HG02943 (cell line): Measurements from ENCODE around the gene PITHD1.
"Not testable (repeated sequence)": the region's sequence is repeated elsewhere in the genome, so short reads cannot be mapped to it uniquely, and the experiment has no call there.

Experiments
- ATAC-seq: cut with Tn5 transposase; IDR thresholded peaks from one replicate; pipeline ENCODE4 v1.9.1; 2021; ENCODE audit warnings: mild to moderate bottlenecking, low read depth, moderate library complexity; ENCODE audit not compliant: unreplicated experiment

Gene PITHD1

DNA sequence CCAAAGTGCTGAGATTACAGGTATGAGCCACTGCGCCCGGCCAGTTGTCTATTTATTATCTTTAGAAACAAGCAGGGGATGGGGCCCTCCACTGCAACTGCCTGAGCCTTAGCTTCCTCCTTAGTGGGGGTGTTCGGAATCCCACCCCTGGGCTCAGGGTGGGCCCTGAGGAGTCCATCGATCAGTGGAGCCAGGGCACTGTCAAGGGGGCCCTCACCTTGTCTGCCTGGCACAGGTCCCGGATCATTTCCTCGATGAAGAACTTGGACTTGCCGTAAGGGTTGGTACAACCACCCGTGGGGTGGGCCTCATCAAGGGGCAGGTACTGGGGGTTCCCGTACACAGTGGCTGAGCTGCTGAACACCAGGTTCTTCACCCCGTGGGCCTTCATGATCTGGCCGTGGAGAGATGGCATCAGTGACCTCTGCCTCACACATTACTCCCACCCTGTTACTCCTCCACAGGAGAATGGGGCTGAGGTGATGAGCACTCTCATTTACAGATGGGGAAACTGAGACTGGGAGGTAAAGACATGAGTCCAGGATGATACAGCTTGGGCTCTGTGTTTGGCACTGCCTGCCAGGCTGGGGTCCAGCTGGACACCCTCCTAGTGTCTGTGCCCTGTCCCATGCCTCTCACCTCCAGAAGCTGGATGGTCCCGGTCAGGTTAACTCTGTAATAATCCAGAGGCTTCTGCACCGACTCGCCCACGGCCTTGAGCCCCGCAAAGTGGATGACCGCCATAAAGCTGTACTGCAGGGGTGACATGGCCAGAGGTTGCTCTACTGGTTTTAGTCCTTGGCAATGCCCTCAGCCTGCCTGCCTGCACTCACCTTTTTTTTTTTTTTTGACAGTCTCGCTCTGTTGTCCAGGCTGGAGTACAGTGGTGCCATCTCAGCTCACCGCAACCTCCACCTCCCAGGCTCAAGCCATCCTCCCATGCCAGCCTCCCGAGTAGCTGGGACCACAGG is 19.5 kb downstream of the PITHD1 start:
- ATAC-seq: no peak

DNA sequence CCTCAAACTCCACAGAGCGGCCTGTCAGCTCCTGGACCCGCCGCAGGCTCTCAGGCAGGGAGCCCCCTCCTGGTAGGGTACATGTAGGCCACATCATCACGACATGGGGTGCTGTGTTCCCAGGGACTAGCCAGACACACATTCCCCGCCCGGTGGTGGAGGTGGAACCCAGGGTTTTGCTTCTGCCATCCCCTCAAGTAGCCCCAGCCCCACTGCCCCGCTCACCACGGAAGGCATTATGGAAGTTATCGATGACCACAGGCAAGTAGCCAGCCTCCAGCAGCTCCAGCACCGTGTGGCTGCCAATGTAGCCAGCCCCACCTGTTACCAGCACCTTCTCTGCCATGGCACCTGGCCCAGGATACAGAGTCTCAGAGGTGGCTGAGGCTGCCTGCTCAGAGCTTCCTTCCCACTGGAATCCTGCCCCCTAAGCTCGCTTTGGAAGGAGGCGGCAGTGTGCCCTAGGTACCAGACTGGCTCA is 20.5 kb downstream of the PITHD1 start:
- no peak for ATAC-seq

DNA sequence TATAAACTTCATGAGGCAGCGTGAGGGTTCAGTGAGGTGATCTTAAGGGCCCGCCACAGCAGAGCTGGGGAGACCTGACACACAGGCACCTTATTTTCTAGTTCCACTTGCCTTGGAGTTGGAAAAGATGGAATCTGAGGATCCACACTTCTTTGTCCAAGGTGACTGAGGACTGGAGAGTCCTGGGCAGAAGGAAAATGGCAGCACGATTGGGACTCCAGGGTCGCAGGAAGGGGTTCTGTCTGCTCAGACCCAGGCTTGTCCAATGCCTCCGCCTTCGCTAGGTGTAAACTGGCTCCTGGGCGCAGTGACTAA is 21.0 kb downstream of the PITHD1 start:
- ATAC-seq: no peak

GRCh38 chr1:23799570-23800399 is 21.6 kb downstream of the PITHD1 start:
- peak; percentile 10 for ATAC-seq

DNA sequence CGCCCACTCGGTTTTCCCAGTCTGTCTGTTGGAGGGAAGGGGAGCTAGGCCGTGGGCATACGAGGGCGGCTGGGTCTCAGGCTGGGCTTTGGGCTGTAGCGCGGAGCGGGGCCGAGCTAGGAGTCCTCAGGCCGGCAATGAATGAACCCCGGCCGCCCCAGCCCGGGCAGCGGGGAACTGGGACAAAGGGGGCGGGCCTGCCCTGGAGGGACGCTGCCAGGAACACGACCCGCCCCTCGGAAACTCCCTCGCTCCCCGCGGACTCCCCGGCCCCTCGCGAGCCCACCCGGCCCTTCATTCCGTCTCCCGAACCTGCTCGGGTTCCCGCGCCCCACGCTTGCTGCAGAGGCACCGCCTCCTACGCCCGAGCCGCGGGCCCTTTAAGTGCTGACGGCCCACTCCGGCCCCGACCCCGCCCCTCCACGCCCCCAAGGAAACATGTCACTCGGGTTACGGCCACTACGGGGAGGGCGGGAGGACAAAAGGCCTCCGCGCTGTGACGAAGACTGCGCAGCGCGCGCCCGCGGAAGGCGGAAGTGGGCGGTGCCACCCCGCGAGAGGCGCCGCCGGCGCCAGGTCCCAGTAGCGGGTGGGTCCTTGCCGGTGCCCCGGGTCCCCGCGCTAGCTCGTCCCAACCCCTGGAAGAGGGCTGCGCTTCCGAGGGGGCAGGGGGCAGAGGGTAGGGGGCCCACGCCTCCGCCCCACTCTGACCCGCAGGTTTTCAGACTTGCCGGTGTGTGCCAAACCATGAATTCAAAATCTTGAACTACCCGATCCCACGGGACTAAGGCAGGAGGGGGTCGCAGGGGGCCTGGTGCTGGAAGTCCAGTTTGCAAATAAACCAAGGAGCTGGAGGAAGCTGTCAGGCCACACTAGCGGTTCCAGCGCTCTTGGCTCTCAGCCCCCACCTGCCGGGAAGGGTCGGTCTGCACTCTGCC is 22.5 kb downstream of the PITHD1 start, which contains the start of gene GALE:
GALE (minus strand) TSS at position 355 of the 938 bp plus-strand sequence. CDS start 1,747 bp downstream, outside the sequence.
- ATAC-seq: peak; percentile 77

DNA sequence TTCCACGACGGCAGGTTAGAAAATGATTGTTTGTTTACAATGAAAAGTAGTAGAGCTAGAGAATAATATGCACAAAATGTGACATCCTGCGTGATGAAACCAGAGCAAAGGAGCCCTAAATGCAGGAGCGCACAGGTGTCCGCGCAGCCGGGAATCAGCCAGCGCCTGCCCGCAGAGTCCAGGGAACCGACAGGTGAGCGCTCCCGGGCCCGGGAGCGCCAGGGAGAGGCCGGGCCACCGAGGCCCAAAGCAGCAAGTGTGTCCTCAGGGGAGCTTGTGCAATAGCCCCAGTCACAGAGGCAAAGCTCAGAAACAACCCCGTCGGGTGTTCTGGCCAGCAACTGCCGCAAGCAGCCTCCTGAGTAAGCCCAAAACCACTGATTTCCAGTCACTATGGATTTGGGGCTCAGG is 23.1 kb downstream of the PITHD1 start:
- ATAC-seq: no peak

DNA sequence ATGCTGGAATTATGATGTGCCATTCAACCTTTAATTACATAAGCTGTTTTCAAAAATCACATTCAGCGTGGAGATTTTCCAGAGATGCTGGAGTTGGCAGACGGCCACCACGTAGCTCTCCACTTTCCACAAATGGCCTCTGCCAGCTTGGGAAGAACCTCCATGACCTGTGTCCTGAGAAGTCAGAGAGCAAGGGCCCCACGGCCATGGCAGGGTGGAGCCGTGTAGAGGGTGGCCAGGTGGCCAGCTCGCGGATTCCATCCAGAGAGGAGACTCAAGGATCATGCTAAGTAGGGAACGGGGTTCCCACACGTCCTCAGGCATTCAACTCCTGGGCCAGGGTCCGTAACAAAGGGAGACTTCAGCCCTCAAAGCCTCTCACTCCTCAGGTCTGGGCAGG is 23.7 kb downstream of the PITHD1 start:
- ATAC-seq: no peak

DNA sequence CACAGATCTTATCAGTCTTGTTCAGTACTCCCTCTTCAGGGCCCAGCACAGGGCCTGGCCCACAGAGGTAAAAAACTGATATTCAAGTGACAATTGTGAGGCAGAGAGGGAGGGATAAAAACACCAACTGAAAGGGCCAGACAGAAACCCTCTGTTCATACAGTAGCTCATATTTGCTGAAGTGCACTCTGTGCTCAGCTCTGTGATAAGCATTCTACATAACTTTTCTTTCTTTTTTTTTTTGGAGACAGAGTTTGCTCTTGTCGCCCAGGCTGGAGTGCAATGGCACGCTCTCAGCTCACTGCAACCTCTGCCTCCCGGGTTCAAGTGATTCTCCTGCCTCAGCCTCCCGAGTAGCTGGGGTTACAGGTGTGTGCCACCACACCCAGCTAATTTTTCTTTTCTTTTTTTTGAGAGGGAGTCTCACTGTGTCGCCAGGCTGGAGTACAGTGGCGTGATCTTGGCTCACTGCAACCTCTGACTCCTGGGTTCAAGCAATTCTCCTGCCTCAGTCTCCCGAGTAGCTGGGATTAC is 24.7 kb downstream of the PITHD1 start:
- not testable (repeated sequence) for ATAC-seq

- no peak for ATAC-seq
These were observed 25.5 kb downstream of the PITHD1 start for GRCh38 chr1:23803674-23804073.

GRCh38 chr1:23804183-23804835 is 26.1 kb downstream of the PITHD1 start:
- ATAC-seq: no peak

DNA sequence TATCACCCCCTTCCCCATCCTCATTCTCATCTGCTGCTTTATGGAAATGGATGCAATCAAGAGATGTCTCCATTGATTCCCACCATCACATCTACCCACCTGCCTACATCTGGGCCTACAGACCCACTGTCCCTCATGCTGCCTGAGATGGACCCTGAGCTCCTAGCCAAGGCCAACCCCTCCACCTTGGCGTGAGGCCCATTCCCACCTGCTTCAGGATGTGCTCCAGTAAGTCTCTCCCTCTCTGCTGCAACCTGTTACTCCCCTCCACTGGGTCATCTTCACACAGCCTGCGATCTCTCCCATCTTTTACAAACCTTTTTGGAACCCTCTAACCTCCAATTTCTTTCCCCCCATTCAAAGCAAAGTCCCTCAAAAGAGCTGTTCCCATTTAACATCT is 26.8 kb downstream of the PITHD1 start:
- ATAC-seq: no peak

- no peak for ATAC-seq
These were observed 28.1 kb downstream of the PITHD1 start for GRCh38 chr1:23806280-23806679.

DNA sequence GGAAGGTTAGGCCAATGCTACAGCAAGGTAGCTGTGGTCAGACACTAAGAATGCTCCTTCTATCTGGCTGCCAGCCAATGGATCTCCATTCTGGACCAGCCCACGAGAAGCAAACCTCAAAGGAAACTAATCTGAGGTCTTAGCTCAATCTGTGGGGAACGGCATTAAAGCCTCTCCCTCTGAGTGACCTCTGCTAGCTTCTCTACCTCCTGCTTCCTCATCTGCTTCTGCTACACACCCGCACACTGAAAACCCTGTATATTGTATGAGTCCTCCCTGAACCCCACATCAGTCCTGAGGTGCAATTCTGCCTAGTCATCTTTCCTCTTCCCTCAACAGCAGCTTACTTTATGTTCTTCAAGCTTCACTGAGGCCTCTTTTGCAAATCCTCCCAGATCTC is 29.2 kb downstream of the PITHD1 start:
- no peak for ATAC-seq

DNA sequence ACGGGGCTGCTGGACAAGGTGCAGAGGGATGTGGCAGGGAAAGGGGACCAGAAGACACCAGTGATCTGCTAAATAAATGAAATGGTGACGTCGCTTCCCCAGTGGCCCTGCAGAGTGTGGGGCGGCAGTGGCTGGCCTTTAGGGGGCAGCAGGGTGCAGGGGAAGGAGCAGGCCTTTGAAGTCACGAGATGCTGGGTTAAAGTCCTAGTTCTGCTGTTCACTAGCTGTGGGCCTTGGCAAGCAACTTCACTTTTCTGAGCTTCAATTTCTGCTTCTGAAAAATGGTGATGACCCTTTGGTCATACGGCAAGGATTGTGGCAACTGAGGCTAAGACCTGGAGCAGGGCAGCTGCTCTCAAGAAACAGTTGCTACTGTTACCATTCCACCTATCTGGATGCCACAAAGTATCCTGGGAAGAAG is 31.5 kb downstream of the PITHD1 start:
- ATAC-seq: no peak

GRCh38 chr1:23810818-23811540 is 32.8 kb downstream of the PITHD1 start:
- ATAC-seq: no peak

- no peak for ATAC-seq
These were observed 35.8 kb downstream of the PITHD1 start for GRCh38 chr1:23814016-23814415.

DNA sequence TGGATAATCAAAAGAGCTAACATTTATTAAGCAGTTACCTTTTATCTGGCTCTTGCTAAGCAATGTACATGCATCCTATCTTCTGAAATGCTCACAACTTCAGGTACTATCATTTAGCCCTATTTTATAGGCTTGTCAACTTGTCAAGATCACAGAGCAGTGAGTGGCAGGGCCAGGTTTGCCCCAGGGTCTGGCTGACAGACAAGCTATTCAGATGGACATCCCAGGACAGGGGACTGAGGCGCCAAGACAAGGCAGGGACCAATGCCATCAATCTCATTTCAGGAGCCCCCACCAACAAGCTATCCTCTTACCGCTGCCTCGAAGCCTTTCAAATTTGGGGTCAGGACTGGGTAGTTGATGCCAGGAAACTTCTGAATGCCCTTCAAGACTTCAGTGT is 38.1 kb downstream of the PITHD1 start:
- no peak for ATAC-seq

DNA sequence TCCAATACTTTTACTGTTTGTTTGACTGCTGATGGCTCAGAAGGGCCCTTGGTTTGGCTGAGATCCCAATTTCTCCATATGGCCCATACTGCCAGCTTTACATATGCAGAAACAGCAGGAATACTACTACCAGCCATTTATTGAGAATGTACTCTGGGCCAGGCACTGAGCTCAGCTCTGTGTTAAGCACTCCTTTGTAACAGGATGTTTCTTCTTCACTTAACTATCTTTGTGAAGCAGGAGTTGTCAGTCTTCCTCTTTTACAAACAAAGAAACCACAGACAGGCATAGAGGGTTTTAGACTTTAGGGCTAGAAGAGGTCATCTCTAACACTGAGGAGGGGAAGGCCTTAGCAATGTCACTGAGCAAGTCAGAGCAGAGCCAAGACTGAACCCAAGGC is 38.7 kb downstream of the PITHD1 start:
- no peak for ATAC-seq

- ATAC-seq: no peak
These were observed 39.4 kb downstream of the PITHD1 start for GRCh38 chr1:23817633-23818032.
